IMR-90 (cell line): ENCODE data around the gene NABP1.

Experiments used
- CTCF ChIP-seq: conservative IDR thresholded peaks from 2 replicates; pipeline ENCODE4 v1.5.1; 2012; ENCODE audit warnings: mild to moderate bottlenecking, low read depth, low read length, improper control_type of control experiment
- FOS ChIP-seq: fragments of 150-350 bp; IDR thresholded peaks from 2 replicates; pipeline ENCODE4 v1.6.1; 2016; ENCODE audit warnings: low read depth, low read length

DNA sequence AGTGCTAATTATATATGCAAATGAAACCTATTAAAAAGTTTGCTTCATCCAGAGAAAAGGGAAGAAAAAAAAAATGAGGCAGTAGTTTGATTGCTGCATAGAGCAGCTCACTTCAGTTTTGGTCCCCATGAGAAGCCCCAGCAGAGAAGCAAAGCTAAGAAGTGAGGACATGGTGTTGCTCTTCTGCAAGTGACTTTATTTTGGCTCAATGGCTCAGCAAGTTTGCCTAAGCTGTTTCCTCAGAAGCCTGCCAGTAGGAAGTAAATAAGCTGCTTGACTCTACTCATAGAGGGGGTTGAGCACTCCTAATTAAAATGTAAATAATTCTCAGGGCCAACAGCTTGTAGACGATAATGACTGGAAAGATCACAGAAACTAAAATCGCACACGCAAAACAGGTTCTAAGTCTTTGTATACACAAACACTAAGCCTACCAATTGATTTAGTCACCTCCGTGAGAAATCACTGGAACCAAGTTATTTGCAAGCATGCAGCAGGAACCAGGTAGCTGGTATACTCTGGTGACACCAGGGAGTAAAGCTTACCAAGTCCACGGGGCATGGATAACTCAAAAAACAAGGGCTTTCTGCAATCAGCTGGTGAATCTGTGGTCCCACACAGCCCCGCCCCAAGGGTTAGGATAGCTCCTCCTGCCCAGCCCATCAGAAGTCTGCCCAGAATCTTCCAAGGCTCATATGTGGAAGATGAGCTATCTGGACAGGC, 39.7 kb upstream of the NABP1 start:
- TF ChIP-seq FOS (no peak), CTCF (no peak)
